ENCODE measurements around the gene MRAS.
"Not testable (repeated sequence)": the region's sequence is repeated elsewhere in the genome, so short reads cannot be mapped to it uniquely, and the experiment has no call there.

Gene MRAS

DNA sequence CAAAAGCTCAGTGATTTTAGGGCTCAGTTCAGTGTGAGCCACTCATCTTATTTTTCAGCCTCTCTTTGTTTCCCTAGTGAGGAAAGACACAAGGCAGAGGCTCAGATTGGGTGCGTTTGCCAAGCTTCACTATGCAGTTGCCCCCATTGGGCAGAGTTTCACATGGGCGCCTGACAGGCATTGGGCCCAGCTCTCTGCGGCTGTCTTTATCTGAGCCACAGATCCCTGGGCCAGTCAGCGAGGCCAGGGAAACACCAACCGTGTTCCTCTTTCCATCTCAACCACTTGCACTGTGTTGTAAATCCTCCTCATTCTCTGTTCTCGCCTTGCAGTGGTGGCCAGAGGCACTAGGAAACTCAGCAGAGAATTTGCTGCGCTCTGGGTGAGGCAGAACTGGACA is 96.9 kb downstream of the MRAS start:
- ATAC-seq = no peak
- no peak for DNase-seq

DNA sequence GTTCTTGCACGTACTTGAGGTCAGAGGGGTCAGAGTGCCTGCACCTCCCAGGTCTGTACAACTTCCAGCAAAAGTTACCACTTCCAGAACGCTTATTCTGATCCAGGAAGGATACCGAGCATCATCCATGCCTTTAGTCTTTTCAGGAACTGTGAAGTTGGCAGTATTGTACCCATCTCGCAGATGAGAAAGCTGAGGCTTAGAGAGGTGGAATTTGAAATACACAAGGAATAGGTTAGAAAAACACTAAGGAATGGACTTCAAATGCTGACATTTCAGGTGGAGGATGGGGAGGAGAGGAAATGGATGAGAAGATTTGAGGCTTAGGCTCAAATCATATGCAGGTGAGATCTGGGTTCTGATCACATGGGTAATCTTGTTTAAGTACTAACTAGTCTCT is 97.3 kb downstream of the MRAS start:
- ATAC-seq (no peak), DNase-seq (no peak)

DNA sequence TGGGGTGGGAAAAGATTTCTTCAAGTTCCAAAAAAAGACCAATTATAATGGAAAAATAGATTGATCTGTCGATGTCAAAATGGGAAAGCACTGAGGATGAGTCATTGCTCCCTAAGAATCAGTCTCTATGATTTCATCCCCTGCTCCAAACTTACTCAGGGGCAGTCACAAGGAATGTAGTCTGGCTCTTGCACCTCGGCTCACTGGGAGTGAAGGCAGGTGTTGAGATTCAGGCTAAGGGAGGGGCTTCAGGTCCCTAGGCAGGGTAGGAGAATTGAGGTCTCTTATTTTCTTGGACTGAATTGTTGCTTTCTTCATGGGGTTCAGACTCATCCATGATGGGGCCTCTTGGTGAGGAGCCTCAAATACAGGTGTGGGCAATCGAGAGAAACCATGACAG is 100.3 kb downstream of the MRAS start:
- ATAC-seq = no peak
- no peak for DNase-seq

DNA sequence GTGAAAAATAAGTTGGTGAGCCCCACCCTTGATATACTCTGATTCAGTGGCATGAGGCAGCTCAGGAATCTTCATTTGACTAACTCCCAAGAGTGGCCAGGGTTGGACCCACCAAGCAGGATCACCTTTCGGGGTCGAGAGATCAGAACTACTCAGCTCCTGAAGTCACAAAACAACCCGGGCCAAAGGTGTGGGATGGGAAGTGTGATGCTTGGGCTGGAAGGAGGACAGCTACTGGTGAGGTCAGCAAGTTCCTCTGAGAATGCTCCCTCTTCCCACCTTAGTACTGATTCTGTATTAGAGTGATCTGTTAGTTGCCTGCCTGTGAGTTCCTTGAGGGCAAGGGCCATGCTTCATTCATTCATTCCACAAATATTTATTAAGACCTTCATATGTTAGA is 101.1 kb downstream of the MRAS start:
- ATAC-seq (no peak), DNase-seq (no peak)

DNA sequence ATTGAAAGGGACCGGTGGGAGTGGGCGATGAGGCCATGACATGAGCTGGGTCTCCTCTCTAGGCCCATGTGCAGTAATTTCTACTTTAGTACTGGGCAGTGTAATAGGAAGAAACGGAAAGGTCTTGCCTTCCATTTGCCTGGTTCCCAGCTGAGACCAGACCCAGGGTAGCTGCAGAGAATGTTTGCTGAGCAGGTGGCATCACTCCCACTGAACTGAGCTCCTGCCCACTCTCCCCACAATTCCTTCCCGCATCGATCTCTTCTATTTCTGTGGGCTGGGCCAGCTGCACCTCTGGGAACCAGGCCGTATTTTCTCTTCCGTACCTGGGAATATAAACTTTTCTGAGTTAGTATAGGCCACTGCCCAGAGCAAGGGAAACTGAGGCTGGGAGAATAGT is 101.8 kb downstream of the MRAS start:
- DNase-seq (no peak), ATAC-seq (no peak)

DNA sequence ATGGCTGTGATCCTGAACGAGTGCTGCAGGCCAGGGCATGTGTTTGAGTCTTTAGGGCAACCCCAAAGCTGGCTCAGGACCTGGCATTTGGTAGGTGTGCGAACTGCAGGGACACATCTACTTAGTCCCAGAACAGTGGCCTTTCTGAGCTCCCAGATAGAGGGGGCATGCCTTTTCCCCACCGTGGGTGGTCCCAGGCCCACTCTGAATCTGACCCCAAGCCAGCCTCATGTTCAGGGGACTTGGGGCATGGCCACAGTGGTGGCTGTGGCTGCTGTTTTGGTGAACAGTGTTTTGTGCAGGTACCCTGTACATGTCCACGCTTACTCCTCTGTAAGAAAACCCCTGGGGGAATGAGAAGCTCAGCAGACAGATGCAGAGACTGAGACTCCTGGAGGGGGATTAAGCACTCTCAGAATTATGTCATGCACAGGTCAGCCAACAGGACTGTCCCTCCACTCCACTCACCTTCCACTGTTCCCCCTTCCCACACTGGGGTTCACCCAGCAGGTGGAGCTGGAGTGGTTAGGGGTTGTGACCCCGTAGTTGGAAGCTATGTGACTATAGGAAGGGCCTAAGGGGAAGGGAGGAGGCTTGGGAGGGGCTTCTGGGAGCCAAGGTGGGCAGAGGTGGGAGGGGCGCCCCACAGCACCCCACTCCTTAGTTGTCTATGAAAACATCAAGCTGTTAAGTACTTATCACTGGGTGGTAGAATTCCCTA is 102.5 kb downstream of the MRAS start:
- no peak for ATAC-seq
- DNase-seq = no peak

DNA sequence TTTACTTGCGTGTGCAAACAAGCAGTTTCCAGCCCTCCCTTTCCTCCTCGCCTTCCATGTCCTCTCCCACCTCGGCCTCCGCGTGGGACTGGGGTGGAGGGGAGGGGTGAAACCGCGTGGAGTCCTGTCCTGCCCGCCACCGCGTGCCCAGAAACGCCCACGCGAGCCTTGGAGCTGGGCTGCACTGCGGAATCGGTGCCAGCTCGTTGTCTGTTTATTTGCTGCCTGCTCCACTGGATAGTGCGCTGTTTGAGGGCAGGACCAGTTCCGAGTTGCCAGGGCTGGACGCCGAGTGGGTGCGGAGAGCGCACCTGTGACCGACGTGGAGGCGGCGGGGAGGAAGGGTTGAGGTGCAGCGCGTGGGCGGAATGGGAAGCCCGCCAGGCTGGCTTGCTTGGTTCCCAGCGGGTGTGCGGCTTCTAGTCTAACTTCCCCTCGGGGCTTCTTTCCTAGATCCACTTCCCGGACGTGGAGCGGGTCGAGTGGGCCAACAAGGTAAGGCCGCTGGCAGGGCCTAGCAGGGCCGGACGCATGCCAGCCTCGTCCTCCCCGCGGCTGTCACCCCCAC is 103.3 kb downstream of the MRAS start:
- no peak for DNase-seq
- ATAC-seq = no peak

DNA sequence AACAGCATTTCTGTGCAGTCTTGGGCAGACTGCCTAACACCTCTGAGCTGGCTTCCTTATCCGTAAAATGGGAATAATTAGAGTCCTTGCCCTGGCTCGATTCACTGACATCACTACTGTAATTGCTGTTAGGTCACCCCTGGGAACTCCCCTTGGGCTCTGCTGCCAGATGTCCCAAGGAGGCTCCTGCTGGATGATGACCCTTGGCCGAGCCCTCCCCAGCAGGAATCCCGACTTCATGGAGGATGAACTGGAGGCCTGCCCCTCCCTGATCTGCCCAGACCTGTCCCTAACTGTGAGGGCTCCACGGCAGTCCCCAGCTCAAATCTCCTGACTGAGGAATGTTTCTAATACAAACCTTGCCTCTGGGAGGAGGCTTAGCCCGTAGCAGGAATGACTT is 104.1 kb downstream of the MRAS start:
- no peak for ATAC-seq
- no peak for DNase-seq

DNA sequence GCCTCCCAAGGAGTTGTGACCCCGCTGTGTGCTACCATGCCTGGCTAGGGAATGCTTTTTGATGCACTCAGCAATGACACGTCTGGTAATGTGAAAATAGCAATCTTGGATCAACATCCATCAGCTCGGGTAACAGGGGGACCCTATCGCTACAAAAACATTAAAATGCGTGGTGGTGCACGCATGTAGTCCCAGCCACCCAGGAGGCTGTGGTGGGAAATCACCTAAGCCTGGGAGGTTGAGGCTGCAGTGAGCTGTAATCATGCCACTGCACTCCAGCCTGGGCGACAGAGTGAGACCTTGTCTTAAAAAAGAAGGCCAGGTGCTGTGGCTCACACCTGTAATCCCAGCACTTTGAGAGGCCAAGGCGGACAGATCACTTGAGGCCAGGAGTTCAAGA is 105.6 kb downstream of the MRAS start:
- ATAC-seq, DNase-seq: not testable (repeated sequence)
